ENCODE measurements around the gene MICOS13. TPM values are rescaled to one million over a fixed set of nuclear protein-coding genes. Genes with fewer than 3 reads are reported as not detected.

Gene MICOS13
- total RNA-seq, 4 donors from 2014 or later = 43.6 to 65.5 (median 54.1) TPM

DNA sequence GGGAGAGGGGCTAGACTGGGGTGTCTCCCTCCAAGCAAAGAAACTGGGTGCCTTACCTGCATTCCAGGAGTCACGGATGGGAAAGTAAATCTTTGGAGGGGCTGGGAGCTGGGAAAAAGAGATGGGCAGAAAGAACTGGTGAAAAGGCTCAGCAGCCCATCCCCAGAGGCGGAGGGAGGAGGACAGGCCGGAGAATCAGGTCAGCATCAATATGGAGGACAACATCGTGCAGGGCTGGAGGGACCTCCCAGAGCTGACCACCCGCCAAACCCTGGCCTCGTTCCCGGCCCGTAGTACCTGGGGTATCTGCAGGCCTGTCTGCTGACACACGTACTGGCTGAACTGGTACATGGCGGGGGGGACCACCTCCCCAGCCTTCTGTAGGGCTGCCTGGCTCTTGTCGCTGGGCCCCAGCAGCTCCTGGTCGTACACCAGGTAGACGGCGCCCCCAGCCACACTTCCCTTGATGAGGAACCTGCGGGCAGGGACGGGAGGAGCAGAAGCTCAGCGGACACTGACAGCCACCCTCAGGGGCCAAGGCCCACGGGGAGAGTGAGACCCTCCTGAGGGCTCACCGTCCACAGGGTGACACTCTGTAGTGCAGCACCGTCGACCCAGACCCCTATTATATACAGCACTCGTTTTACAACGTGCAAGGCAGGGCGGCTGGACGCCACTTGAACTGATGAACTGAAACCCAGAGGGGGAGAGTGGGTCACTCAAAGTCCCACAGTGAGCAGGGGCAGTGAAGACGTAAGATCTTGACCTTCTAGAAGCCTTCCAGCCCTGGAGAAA is 830 bp downstream of the MICOS13 start:
- peak overlapping the region; percentile 97 for H3K4me3 ChIP-seq (ENCODE audit: low read depth, poor library complexity, severe bottlenecking)
- no peak for DNase-seq (ENCODE audit: low spot score in 2 of 2)
- 15 to 26% methylated on average over 13 to 26 of the region's 26 CpGs for WGBS, 2 donors
- TF ChIP-seq, protein P1, sequence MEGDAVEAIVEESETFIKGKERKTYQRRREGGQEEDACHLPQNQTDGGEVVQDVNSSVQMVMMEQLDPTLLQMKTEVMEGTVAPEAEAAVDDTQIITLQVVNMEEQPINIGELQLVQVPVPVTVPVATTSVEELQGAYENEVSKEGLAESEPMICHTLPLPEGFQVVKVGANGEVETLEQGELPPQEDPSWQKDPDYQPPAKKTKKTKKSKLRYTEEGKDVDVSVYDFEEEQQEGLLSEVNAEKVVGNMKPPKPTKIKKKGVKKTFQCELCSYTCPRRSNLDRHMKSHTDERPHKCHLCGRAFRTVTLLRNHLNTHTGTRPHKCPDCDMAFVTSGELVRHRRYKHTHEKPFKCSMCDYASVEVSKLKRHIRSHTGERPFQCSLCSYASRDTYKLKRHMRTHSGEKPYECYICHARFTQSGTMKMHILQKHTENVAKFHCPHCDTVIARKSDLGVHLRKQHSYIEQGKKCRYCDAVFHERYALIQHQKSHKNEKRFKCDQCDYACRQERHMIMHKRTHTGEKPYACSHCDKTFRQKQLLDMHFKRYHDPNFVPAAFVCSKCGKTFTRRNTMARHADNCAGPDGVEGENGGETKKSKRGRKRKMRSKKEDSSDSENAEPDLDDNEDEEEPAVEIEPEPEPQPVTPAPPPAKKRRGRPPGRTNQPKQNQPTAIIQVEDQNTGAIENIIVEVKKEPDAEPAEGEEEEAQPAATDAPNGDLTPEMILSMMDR (IDR thresholded peaks at IDR 0.05) = no peak
- TF ChIP-seq POLR2A (IDR thresholded peaks at IDR 0.05) = no peak
- intact Hi-C loops (cut with DNase I; ENCODE audit: low total_unique reads) = loop anchor here (5.0 to 10.0 kb wide), 2 partner anchors 635 to 1622 kb away; no protein-coding TSS in a partner anchor

DNA sequence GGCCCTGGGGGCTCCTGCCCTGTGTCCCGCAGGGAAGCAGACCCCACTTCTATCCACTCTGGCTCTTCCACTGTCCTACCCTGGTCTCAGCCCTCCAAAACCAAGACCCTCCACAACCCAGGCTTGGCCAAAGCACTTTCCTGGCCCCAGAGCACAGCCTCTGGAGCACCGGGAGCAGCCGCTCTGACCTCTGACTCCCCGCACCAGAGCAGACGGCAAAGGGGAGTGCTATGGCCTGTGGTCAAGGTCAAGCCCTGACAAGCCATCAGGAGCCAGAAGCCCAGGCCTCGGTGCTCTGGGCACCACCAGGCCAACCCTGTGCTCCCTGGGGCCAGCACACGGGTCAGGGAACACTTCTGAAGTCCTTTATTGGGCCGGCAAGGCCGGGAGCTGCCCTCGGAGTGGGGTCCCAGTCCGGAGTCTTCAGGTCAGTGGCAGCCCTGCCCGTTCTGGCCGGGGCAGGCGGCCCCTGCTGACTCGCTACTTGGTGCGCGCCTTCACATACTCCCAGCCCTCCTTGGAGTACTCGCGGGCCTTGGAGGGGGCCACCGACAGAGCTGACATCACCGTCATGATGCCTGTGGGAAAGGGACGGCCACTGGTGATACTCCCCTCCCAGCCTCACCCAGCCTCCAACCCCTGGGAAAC is 2.1 kb downstream of the MICOS13 start:
- WGBS, 2 donors = 90 to 94% methylated on average over 11 to 18 of the region's 22 CpGs
- DNase-seq (ENCODE audit: low spot score in 2 of 2) = no peak
- TF ChIP-seq, protein P1 (IDR thresholded peaks at IDR 0.05) = no peak
- TF ChIP-seq POLR2A (IDR thresholded peaks at IDR 0.05) = no peak
- no peak overlapping the region for H3K4me3 ChIP-seq (ENCODE audit: low read depth, poor library complexity, severe bottlenecking)
- intact Hi-C loops (cut with DNase I; ENCODE audit: low total_unique reads) = loop anchor here (5.0 kb wide), 1 partner anchor 1621 kb away; no protein-coding TSS in a partner anchor

DNA sequence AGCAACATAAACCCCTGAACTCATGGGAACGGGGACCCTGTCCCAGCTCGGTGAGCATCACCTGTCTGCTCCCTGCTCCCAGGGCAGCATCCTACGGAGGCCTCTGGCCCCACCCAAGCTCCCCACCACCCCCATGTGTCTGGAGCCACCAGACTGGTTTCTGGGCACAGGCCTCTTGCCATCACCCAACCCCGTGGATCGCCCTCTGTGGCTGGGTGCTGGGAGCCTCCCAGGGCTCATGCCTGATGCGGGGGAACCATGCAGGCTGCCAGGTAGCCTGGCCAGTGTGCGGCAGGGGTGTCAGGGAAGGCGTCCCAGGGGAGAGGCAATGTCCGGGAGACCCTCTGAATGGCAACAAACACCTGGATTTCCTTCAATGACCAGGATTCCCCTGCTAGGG is 2.7 kb downstream of the MICOS13 start:
- DNase-seq (ENCODE audit: low spot score in 2 of 2) = no peak

DNA sequence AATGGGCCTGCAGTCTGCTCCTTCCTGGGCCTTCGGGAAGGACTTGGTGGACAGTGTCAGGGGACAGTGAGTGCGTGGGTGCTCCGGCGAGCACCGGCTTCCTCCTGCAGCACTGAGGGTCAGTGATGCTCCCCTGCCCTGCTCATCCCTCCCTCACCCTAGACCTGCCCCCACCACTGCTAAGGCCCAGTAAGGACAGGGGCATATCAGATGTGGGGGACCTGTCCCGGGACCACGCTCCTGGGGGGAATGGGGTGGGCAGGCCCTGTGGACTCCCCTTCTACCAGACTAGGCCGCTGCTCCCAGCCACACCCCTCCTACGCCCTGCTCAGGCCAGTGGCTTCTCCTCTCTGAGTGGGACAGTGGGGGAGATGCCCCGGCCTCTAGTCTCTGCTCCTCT is 3.2 kb downstream of the MICOS13 start:
- no peak for DNase-seq (ENCODE audit: low spot score in 2 of 2)
- WGBS, 2 donors = 88 to 92% methylated on average over 8 to 10 of the region's 10 CpGs
- H3K4me3 ChIP-seq (ENCODE audit: low read depth, poor library complexity, severe bottlenecking) = no peak overlapping the region
- intact Hi-C loops (cut with DNase I; ENCODE audit: low total_unique reads) = loop anchor here (5.0 kb wide), 1 partner anchor 1620 kb away; no protein-coding TSS in a partner anchor
- no peak for TF ChIP-seq POLR2A (IDR thresholded peaks at IDR 0.05)
- TF ChIP-seq, protein P1 (IDR thresholded peaks at IDR 0.05) = no peak

More for the DNA sequence above, 2.7 kb downstream of the MICOS13 start:
- TF ChIP-seq, protein P1 (IDR thresholded peaks at IDR 0.05) = no peak
- no peak for TF ChIP-seq POLR2A (IDR thresholded peaks at IDR 0.05)
- H3K4me3 ChIP-seq (ENCODE audit: low read depth, poor library complexity, severe bottlenecking) = no peak overlapping the region
- intact Hi-C loops (cut with DNase I; ENCODE audit: low total_unique reads) = loop anchor here (5.0 kb wide), 1 partner anchor 1620 kb away; no protein-coding TSS in a partner anchor
- WGBS, 2 donors = 80 to 86% methylated on average over 9 of the region's 9 CpGs

DNA sequence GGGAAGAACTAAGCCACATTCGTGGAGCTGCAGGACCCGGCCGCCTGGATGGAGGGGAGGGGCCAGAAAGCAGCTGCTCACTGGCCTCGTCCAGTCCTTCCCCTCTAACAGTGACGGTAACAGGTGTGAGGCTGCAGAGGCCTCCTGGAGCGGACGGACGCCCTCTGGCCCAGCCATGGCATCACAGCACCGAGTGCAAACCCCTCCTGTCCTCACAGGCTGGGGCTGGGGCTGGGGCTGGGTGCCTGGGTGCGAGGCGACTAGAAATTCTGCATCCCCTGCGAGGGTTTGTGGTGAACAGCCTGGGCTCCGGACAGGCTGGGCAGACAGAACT is 3.6 kb downstream of the MICOS13 start:
- TF ChIP-seq POLR2A (IDR thresholded peaks at IDR 0.05) = no peak
- TF ChIP-seq, protein P1 (IDR thresholded peaks at IDR 0.05) = no peak
- no peak overlapping the region for H3K4me3 ChIP-seq (ENCODE audit: low read depth, poor library complexity, severe bottlenecking)
- WGBS, 2 donors = 72 to 74% methylated on average over 13 of the region's 13 CpGs
- intact Hi-C loops (cut with DNase I; ENCODE audit: low total_unique reads) = loop anchor here (5.0 kb wide), 1 partner anchor 1619 kb away; no protein-coding TSS in a partner anchor
- no peak for DNase-seq (ENCODE audit: low spot score in 2 of 2)
